DOHH2 (cell line): ENCODE results near the gene INPPL1.

Experiments used
- CTCF ChIP-seq: fragments of 200-600 bp; sonication (generic); IDR thresholded peaks from one replicate; pipeline ENCODE4 v1.5.1; 2014; ENCODE audit warnings: antibody characterized with exemption, mild to moderate bottlenecking, low read depth, low read length; ENCODE audit not compliant: poor library complexity, severe bottlenecking
- EZH2phosphoT487 ChIP-seq: fragments of 200-600 bp; sonication (generic); IDR thresholded peaks from 2 replicates; pipeline ENCODE4 v1.6.1; 2017; ENCODE audit warnings: borderline replicate concordance, mild to moderate bottlenecking, antibody characterized with exemption, low read length, moderate library complexity, mixed read lengths

GRCh38 chr11:72222907-72223614 lies 1.5 kb upstream of the INPPL1 start:
- TF ChIP-seq CTCF, result no peak
- no peak for TF ChIP-seq EZH2phosphoT487
